HEK293 (cell line): ENCODE results near the gene TM2D3.

Experiments used
- GLI4 ChIP-seq: fragments of 450-650 bp; formaldehyde crosslinking; IDR thresholded peaks from 2 replicates; pipeline ENCODE4 v1.5.1; 2016; ENCODE audit warnings: missing biosample characterization, missing genetic modification characterization
- IKZF3 ChIP-seq: fragments of 450-650 bp; IDR thresholded peaks from 2 replicates; pipeline ENCODE4 v1.5.0; 2018; ENCODE audit warnings: missing biosample characterization, mild to moderate bottlenecking, missing genetic modification characterization, moderate library complexity
- KLF8 ChIP-seq: fragments of 450-650 bp; formaldehyde crosslinking; IDR thresholded peaks from 2 replicates; pipeline ENCODE4 v1.5.1; 2016; ENCODE audit warnings: missing biosample characterization, missing genetic modification characterization
- RBAK ChIP-seq: fragments of 450-650 bp; formaldehyde crosslinking; IDR thresholded peaks from 2 replicates; pipeline ENCODE4 v1.5.1; 2016; ENCODE audit warnings: missing biosample characterization, missing genetic modification characterization
- SP7 ChIP-seq: fragments of 450-650 bp; formaldehyde crosslinking; IDR thresholded peaks from 2 replicates; pipeline ENCODE4 v1.5.1; 2016; ENCODE audit warnings: missing biosample characterization, missing genetic modification characterization
- WT1 ChIP-seq: fragments of 450-650 bp; formaldehyde crosslinking; IDR thresholded peaks from 2 replicates; pipeline ENCODE4 v1.5.1; 2016; ENCODE audit warnings: missing biosample characterization, missing genetic modification characterization
- YY2 ChIP-seq: fragments of 450-650 bp; formaldehyde crosslinking; IDR thresholded peaks from 2 replicates; pipeline ENCODE4 v1.5.1; 2016; ENCODE audit warnings: missing biosample characterization, missing genetic modification characterization
- ZBTB48 ChIP-seq: fragments of 450-650 bp; formaldehyde crosslinking; IDR thresholded peaks from 2 replicates; pipeline ENCODE4 v1.5.1; 2016; ENCODE audit warnings: missing biosample characterization, missing genetic modification characterization
- ZNF146 ChIP-seq: fragments of 450-650 bp; formaldehyde crosslinking; IDR thresholded peaks from 2 replicates; pipeline ENCODE4 v1.5.1; 2016; ENCODE audit warnings: missing biosample characterization, missing genetic modification characterization
- ZNF184 ChIP-seq: fragments of 450-650 bp; IDR thresholded peaks from 2 replicates; pipeline ENCODE4 v1.5.1; 2018; ENCODE audit warnings: missing biosample characterization, mild to moderate bottlenecking, missing genetic modification characterization
- ZNF239 ChIP-seq: fragments of 450-650 bp; formaldehyde crosslinking; IDR thresholded peaks from 2 replicates; pipeline ENCODE4 v1.5.1; 2016; ENCODE audit warnings: missing biosample characterization, missing genetic modification characterization
- ZNF24 ChIP-seq: fragments of 450-650 bp; formaldehyde crosslinking; IDR thresholded peaks from 2 replicates; pipeline ENCODE4 v1.5.1; 2016; ENCODE audit warnings: missing biosample characterization, missing genetic modification characterization
- ZNF248 ChIP-seq: fragments of 450-650 bp; formaldehyde crosslinking; IDR thresholded peaks from 2 replicates; pipeline ENCODE4 v1.5.1; 2017; ENCODE audit warnings: missing biosample characterization, missing genetic modification characterization
- ZNF324 ChIP-seq: fragments of 450-650 bp; formaldehyde crosslinking; IDR thresholded peaks from 2 replicates; pipeline ENCODE4 v1.5.1; 2016; ENCODE audit warnings: missing biosample characterization, missing genetic modification characterization
- ZNF416 ChIP-seq: fragments of 450-650 bp; formaldehyde crosslinking; IDR thresholded peaks from 2 replicates; pipeline ENCODE4 v1.5.1; 2016; ENCODE audit warnings: missing biosample characterization, missing genetic modification characterization
- ZNF549 ChIP-seq: fragments of 450-650 bp; IDR thresholded peaks from 2 replicates; pipeline ENCODE4 v1.5.1; 2018; ENCODE audit warnings: missing biosample characterization, missing genetic modification characterization, mild to moderate bottlenecking, inconsistent platforms, moderate library complexity
- ZNF596 ChIP-seq: fragments of 450-650 bp; IDR thresholded peaks from 2 replicates; pipeline ENCODE4 v1.5.0; 2018; ENCODE audit warnings: missing biosample characterization, mild to moderate bottlenecking, missing genetic modification characterization, moderate library complexity
- ZNF76 ChIP-seq: fragments of 450-650 bp; formaldehyde crosslinking; IDR thresholded peaks from 2 replicates; pipeline ENCODE4; 2016; ENCODE audit warnings: low read depth, missing biosample characterization, missing genetic modification characterization, borderline replicate concordance
- ZSCAN16 ChIP-seq: fragments of 450-650 bp; formaldehyde crosslinking; IDR thresholded peaks from 2 replicates; pipeline ENCODE4 v1.5.1; 2016; ENCODE audit warnings: missing biosample characterization, missing genetic modification characterization
- TF ChIP-seq, protein P1 (sequence below): fragments of 450-650 bp; formaldehyde crosslinking; IDR thresholded peaks from 2 replicates; pipeline ENCODE4 v1.5.1; 2017; ENCODE audit warnings: missing biosample characterization, missing genetic modification characterization
- TF ChIP-seq, protein P2 (sequence below): fragments of 450-650 bp; formaldehyde crosslinking; optimal IDR thresholded peaks from 2 replicates; pipeline ENCODE3; 2016; ENCODE audit warnings: missing biosample characterization, mild to moderate bottlenecking, missing genetic modification characterization
- TF ChIP-seq, protein P3 (sequence below): fragments of 450-650 bp; formaldehyde crosslinking; IDR thresholded peaks from 2 replicates; pipeline ENCODE4 v1.5.1; 2016; ENCODE audit warnings: missing biosample characterization, missing genetic modification characterization
- TF ChIP-seq, protein P4 (sequence below): fragments of 450-650 bp; formaldehyde crosslinking; IDR thresholded peaks from 2 replicates; pipeline ENCODE4 v1.5.1; 2016; ENCODE audit warnings: missing biosample characterization, missing genetic modification characterization
- TF ChIP-seq, protein P5 (sequence below): fragments of 450-650 bp; formaldehyde crosslinking; IDR thresholded peaks from 2 replicates; pipeline ENCODE4 v1.5.1; 2016; ENCODE audit warnings: missing biosample characterization, missing genetic modification characterization, borderline replicate concordance
- TF ChIP-seq, protein P6 (sequence below): IDR thresholded peaks from 2 replicates; pipeline ENCODE4 v1.6.1; 2011; ENCODE audit warnings: mild to moderate bottlenecking, low read depth, low read length, borderline replicate concordance
- TF ChIP-seq, protein P7 (sequence below): fragments of 450-650 bp; formaldehyde crosslinking; IDR thresholded peaks from 2 replicates; pipeline ENCODE4 v1.5.1; 2016; ENCODE audit warnings: missing biosample characterization, missing genetic modification characterization

The TM2D3 gene

DNA sequence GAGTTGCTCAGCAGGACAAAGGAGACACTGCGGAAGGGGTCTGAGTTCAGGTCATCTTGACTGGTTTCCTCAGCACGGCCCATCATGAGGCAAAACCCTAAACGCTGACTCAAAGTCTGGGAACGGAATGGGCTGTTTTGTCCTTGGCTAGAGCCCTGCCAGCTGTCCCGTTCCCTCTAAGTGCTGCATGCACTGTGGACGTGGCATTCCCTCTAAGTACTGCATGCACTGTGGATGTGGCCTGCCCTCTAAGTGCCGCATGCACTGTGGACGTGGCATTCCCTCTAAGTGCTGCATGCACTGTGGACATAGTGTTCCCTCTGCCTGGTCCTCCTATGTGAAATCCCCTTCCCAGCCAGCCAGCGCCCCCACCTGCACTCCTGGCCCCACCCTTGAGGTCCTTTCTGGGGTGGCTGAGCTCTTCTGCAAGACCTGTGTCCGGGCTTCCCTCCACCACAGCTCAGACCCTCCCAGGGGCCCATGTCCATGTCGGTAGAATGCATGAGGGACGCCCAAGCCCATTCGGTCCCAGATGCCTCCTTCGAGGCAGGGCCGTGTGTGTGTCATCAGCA is 36.7 kb downstream of the TM2D3 start (continued):
- peak; percentile 42; the same call in 1 of the 2 replicates for TF ChIP-seq ZBTB48
- TF ChIP-seq, protein P1, sequence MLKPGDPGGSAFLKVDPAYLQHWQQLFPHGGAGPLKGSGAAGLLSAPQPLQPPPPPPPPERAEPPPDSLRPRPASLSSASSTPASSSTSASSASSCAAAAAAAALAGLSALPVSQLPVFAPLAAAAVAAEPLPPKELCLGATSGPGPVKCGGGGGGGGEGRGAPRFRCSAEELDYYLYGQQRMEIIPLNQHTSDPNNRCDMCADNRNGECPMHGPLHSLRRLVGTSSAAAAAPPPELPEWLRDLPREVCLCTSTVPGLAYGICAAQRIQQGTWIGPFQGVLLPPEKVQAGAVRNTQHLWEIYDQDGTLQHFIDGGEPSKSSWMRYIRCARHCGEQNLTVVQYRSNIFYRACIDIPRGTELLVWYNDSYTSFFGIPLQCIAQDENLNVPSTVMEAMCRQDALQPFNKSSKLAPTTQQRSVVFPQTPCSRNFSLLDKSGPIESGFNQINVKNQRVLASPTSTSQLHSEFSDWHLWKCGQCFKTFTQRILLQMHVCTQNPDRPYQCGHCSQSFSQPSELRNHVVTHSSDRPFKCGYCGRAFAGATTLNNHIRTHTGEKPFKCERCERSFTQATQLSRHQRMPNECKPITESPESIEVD (tag by site-specific recombination), result no peak
- TF ChIP-seq GLI4, result no peak
- TF ChIP-seq, protein P2, sequence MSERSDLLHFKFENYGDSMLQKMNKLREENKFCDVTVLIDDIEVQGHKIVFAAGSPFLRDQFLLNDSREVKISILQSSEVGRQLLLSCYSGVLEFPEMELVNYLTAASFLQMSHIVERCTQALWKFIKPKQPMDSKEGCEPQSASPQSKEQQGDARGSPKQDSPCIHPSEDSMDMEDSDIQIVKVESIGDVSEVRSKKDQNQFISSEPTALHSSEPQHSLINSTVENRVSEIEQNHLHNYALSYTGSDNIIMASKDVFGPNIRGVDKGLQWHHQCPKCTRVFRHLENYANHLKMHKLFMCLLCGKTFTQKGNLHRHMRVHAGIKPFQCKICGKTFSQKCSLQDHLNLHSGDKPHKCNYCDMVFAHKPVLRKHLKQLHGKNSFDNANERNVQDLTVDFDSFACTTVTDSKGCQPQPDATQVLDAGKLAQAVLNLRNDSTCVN, result peak; percentile 17
- no peak for TF ChIP-seq ZNF146 (tag by site-specific recombination)
- no peak for TF ChIP-seq ZNF596 (tag by site-specific recombination)
- TF ChIP-seq RBAK (tag by site-specific recombination), result no peak
- no peak for TF ChIP-seq SP7
- TF ChIP-seq, protein P3, sequence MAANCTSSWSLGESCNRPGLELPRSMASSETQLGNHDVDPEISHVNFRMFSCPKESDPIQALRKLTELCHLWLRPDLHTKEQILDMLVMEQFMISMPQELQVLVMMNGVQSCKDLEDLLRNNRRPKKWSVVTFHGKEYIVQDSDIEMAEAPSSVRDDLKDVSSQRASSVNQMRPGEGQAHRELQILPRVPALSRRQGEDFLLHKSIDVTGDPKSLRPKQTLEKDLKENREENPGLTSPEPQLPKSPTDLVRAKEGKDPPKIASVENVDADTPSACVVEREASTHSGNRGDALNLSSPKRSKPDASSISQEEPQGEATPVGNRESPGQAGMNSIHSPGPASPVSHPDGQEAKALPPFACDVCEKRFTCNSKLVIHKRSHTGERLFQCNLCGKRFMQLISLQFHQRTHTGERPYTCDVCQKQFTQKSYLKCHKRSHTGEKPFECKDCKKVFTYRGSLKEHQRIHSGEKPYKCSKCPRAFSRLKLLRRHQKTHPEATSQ, result no peak
- TF ChIP-seq, protein P4, sequence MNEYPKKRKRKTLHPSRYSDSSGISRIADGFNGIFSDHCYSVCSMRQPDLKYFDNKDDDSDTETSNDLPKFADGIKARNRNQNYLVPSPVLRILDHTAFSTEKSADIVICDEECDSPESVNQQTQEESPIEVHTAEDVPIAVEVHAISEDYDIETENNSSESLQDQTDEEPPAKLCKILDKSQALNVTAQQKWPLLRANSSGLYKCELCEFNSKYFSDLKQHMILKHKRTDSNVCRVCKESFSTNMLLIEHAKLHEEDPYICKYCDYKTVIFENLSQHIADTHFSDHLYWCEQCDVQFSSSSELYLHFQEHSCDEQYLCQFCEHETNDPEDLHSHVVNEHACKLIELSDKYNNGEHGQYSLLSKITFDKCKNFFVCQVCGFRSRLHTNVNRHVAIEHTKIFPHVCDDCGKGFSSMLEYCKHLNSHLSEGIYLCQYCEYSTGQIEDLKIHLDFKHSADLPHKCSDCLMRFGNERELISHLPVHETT (tag by site-specific recombination), result no peak
- TF ChIP-seq WT1, result no peak
- TF ChIP-seq ZNF76, result peak; percentile 37; the same call in 1 of the 2 replicates
- TF ChIP-seq KLF8 (tag by site-specific recombination), result no peak
- no peak for TF ChIP-seq ZNF239
- no peak for TF ChIP-seq ZNF324 (tag by site-specific recombination)
- TF ChIP-seq IKZF3, result no peak
- TF ChIP-seq, protein P5, sequence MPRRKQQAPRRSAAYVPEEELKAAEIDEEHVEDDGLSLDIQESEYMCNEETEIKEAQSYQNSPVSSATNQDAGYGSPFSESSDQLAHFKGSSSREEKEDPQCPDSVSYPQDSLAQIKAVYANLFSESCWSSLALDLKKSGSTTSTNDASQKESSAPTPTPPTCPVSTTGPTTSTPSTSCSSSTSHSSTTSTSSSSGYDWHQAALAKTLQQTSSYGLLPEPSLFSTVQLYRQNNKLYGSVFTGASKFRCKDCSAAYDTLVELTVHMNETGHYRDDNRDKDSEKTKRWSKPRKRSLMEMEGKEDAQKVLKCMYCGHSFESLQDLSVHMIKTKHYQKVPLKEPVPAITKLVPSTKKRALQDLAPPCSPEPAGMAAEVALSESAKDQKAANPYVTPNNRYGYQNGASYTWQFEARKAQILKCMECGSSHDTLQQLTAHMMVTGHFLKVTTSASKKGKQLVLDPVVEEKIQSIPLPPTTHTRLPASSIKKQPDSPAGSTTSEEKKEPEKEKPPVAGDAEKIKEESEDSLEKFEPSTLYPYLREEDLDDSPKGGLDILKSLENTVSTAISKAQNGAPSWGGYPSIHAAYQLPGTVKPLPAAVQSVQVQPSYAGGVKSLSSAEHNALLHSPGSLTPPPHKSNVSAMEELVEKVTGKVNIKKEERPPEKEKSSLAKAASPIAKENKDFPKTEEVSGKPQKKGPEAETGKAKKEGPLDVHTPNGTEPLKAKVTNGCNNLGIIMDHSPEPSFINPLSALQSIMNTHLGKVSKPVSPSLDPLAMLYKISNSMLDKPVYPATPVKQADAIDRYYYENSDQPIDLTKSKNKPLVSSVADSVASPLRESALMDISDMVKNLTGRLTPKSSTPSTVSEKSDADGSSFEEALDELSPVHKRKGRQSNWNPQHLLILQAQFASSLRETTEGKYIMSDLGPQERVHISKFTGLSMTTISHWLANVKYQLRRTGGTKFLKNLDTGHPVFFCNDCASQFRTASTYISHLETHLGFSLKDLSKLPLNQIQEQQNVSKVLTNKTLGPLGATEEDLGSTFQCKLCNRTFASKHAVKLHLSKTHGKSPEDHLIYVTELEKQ (tag by site-specific recombination), result no peak
- no peak for TF ChIP-seq ZSCAN16 (tag by site-specific recombination)
- TF ChIP-seq ZNF549 (tag by site-specific recombination), result no peak
- TF ChIP-seq ZNF184, result 0 out of 2 replicates have a peak, but pooled peaks have one; percentile 28
- no peak for TF ChIP-seq ZNF248 (tag by site-specific recombination)
- no peak for TF ChIP-seq YY2
- TF ChIP-seq, protein P6, sequence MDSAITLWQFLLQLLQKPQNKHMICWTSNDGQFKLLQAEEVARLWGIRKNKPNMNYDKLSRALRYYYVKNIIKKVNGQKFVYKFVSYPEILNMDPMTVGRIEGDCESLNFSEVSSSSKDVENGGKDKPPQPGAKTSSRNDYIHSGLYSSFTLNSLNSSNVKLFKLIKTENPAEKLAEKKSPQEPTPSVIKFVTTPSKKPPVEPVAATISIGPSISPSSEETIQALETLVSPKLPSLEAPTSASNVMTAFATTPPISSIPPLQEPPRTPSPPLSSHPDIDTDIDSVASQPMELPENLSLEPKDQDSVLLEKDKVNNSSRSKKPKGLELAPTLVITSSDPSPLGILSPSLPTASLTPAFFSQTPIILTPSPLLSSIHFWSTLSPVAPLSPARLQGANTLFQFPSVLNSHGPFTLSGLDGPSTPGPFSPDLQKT, result no peak
- TF ChIP-seq ZNF24, result no peak
- TF ChIP-seq, protein P7, sequence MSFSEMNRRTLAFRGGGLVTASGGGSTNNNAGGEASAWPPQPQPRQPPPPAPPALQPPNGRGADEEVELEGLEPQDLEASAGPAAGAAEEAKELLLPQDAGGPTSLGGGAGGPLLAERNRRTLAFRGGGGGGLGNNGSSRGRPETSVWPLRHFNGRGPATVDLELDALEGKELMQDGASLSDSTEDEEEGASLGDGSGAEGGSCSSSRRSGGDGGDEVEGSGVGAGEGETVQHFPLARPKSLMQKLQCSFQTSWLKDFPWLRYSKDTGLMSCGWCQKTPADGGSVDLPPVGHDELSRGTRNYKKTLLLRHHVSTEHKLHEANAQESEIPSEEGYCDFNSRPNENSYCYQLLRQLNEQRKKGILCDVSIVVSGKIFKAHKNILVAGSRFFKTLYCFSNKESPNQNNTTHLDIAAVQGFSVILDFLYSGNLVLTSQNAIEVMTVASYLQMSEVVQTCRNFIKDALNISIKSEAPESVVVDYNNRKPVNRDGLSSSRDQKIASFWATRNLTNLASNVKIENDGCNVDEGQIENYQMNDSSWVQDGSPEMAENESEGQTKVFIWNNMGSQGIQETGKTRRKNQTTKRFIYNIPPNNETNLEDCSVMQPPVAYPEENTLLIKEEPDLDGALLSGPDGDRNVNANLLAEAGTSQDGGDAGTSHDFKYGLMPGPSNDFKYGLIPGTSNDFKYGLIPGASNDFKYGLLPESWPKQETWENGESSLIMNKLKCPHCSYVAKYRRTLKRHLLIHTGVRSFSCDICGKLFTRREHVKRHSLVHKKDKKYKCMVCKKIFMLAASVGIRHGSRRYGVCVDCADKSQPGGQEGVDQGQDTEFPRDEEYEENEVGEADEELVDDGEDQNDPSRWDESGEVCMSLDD (tag by site-specific recombination), result no peak
- no peak for TF ChIP-seq ZNF416
